A673 (cell line): ENCODE measurements around the gene PIK3C2B. TPM values are rescaled to one million over a fixed set of nuclear protein-coding genes. Genes with fewer than 3 reads are reported as not detected.
A peak's percentile ranks its signal among the peaks of the same experiment; 100 is the strongest.

ENCODE experiments used
- BruUV-seq: library from RNA; stranded (reverse); fragments of 400-500 nt; replicated peaks from 2 replicates; lab custom pipeline; 2021; lab: Mats Ljungman, UMichigan
- CTCF ChIA-PET: fragments of 300-600 bp; sonication (Branson Sonifier 250); formaldehyde crosslinking; loops from one replicate; lab custom pipeline; 2022; ENCODE audit warnings: antibody characterized with exemption; lab: Charles Lee
- POLR2A ChIA-PET: fragments of 300-600 bp; sonication (Branson Sonifier 250); formaldehyde crosslinking; loops from one replicate; lab custom pipeline; 2022; ENCODE audit warnings: antibody characterized with exemption; ENCODE audit not compliant: low non-redundant PET; lab: Charles Lee
- DNase-seq: peaks from one replicate; pipeline ENCODE4 v3.0.0-alpha.2; 2015; ENCODE audit warnings: low spot score
- H3K27ac ChIP-seq: fragments of 200-600 bp; sonication (generic); 2 replicates; pipeline ENCODE4 v1.5.1; 2016; ENCODE audit warnings: mixed run types, low read depth, mild to moderate bottlenecking, mixed read lengths, antibody characterized with exemption, low read length; ENCODE audit not compliant: poor library complexity, severe bottlenecking
- H3K27me3 ChIP-seq: fragments of 200-600 bp; sonication (generic); replicated peaks from 2 replicates; pipeline ENCODE4 v1.6.1; 2017; ENCODE audit warnings: mixed run types, low read depth, mild to moderate bottlenecking, mixed read lengths, antibody characterized with exemption, low read length; ENCODE audit not compliant: insufficient read depth, poor library complexity
- H3K36me3 ChIP-seq: fragments of 200-600 bp; sonication (generic); 2 replicates; pipeline ENCODE4 v1.6.1; 2016; ENCODE audit warnings: mixed run types, mild to moderate bottlenecking, mixed read lengths, antibody characterized with exemption, low read length; ENCODE audit not compliant: insufficient read depth, poor library complexity, severe bottlenecking
- H3K4me1 ChIP-seq: fragments of 200-600 bp; sonication (generic); 2 replicates; pipeline ENCODE4 v1.6.1; 2017; ENCODE audit warnings: mixed run types, mild to moderate bottlenecking, mixed read lengths, antibody characterized with exemption, low read length; ENCODE audit not compliant: insufficient read depth, poor library complexity, severe bottlenecking
- H3K4me3 ChIP-seq: fragments of 200-600 bp; sonication (generic); 2 replicates; pipeline ENCODE4 v1.5.1; 2016; ENCODE audit warnings: low read depth, mixed run types, mild to moderate bottlenecking, mixed read lengths, low read length; ENCODE audit not compliant: poor library complexity, severe bottlenecking
- H3K9me3 ChIP-seq: fragments of 200-600 bp; sonication (generic); 2 replicates; pipeline ENCODE4 v1.6.1; 2016; ENCODE audit warnings: mixed run types, low read depth, mild to moderate bottlenecking, mixed read lengths, antibody characterized with exemption, low read length; ENCODE audit not compliant: poor library complexity, severe bottlenecking
- EZH2 ChIP-seq: fragments of 200-600 bp; sonication (generic); IDR thresholded peaks from 2 replicates; pipeline ENCODE4 v1.6.1; 2017; ENCODE audit warnings: borderline replicate concordance, low read depth, mild to moderate bottlenecking, mixed read lengths, antibody characterized with exemption, low read length; ENCODE audit not compliant: poor library complexity, severe bottlenecking
- intact Hi-C: fragments of 100-400 bp; cut with micrococcal nuclease; formaldehyde crosslinking; loops from one replicate; pipeline ENCODE4 v1.10.0; 2022; ENCODE audit not compliant: unreplicated experiment
- total RNA-seq: library from RNA; stranded (reverse); gene quantifications from 2 replicates; pipeline ENCODE4 v1.2.3, GENCODE V29; 2021
- TF ChIP-seq, protein P1 (sequence below): fragments of 300-800, 200-600 bp; sonication (generic); conservative IDR thresholded peaks from 2 replicates; pipeline ENCODE4 v1.5.1; 2017; ENCODE audit warnings: low read depth, mild to moderate bottlenecking, antibody characterized with exemption, low read length, moderate library complexity, mixed read lengths

The PIK3C2B gene
- total RNA-seq, 1 experiment from 2014 or later: 18.0 TPM

DNA sequence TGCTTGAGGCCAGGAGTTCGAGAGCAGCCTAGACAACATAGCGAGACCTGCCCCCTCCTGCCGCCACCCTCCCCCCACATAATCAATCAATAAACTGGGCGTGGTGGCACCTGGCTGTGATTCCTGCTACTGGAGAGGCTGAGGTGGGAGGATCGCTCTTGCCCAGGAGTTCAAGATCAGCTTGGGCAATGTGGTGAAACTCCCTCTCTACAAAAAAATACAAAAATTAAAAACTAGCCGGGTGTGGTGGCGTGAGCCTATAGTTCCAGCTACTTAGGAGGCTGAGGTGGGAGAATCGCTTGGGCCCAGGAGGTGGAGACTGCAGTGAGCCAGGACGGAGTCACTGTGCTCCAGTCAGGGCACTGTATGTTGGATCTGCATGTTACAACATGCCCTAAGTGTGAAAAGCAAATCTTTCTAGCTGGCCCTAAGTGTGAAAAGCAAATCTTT, 14.6 kb upstream of the PIK3C2B start:
- TF ChIP-seq, protein P1, sequence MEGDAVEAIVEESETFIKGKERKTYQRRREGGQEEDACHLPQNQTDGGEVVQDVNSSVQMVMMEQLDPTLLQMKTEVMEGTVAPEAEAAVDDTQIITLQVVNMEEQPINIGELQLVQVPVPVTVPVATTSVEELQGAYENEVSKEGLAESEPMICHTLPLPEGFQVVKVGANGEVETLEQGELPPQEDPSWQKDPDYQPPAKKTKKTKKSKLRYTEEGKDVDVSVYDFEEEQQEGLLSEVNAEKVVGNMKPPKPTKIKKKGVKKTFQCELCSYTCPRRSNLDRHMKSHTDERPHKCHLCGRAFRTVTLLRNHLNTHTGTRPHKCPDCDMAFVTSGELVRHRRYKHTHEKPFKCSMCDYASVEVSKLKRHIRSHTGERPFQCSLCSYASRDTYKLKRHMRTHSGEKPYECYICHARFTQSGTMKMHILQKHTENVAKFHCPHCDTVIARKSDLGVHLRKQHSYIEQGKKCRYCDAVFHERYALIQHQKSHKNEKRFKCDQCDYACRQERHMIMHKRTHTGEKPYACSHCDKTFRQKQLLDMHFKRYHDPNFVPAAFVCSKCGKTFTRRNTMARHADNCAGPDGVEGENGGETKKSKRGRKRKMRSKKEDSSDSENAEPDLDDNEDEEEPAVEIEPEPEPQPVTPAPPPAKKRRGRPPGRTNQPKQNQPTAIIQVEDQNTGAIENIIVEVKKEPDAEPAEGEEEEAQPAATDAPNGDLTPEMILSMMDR: no peak
- TF ChIP-seq EZH2: no peak
- ChIA-PET POLR2A (no interaction called here), CTCF (interaction anchor here (0.6 kb wide), 1 partner anchor 309 kb away, joined by 3 read pairs; no protein-coding TSS in a partner anchor)
- intact Hi-C loops: loop anchor here (5.0 kb wide), 1 partner anchor 647 kb away; the partner anchor contains the start of gene SNRPE
- Histone ChIP-seq H3K36me3 (no peaks in the 10 kb centered on the region), H3K9me3 (no peaks in the 10 kb centered on the region), H3K27ac (no peak overlapping the region), H3K4me3 (no peak overlapping the region), H3K4me1 (peaks cover 15% of the 10 kb centered on the region), H3K27me3 (peaks cover 4% of the 10 kb centered on the region)
- no peak for DNase-seq
- no TSS peak for BruUV-seq

DNA sequence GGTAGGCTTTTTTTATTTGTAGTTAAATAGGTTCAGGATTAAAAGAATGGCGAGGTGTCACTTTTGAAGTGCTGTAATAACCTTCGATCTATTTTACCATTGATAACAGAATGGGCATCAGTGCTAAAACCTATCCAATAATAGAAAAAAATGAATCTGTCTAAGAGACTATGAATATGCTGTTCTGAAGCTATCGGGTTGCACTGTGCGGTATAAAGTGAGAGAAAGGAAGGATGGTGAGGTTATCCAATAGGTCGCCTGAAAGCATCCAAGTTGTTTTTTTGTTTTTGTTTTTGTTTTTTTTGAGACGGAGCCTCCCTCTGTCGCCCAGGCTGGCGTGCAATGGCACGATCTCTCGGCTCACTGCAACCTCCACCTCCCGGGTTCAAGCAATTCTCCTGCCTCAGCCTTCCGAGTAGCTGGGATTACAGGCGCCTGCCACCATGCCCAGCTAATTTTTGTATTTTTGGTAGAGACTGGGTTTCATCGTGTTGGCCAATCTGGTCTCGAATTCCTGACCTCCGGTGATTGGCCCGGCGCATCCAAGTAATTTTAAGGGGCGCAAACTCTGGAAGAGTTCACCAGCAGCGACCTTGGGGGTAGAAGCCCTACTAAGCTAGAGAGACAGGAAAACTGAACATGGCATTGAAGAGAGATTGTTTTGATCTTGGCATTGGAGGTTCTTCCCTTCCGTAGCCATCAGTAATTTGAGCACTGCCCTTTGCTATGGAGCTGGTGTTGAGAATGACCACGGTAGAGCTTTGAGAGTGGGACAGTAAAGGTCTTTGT, 12.9 kb upstream of the PIK3C2B start:
- intact Hi-C loops: loop anchor here (5.0 kb wide), 1 partner anchor 645 kb away; the partner anchor contains the start of gene SNRPE
- BruUV-seq: TSS peak; percentile 98
- TF ChIP-seq, protein P1: no peak
- TF ChIP-seq EZH2: no peak

DNA sequence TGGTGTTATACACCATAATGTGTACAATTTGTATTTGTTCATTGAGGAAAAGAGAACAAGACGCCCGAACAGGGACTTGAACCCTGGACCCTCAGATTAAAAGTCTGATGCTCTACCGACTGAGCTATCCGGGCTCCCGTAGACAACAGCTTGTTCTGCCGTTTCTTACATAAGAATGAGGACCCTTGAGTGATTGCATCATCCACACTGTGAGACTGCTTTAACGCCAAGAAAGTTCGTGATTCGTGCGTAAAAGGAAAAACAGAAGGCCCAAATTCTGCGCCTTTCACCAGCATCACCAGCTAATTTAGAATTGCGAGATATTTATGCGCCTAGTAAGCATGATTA, 12.3 kb upstream of the PIK3C2B start:
- intact Hi-C loops: loop anchor here (5.0 kb wide), 1 partner anchor 645 kb away; the partner anchor contains the start of gene SNRPE
- Histone ChIP-seq H3K9me3 (no peaks in the 10 kb centered on the region), H3K36me3 (no peaks in the 10 kb centered on the region), H3K27me3 (peaks cover 4% of the 10 kb centered on the region), H3K4me3 (peak overlapping the region; percentile 59), H3K4me1 (peaks cover 24% of the 10 kb centered on the region), H3K27ac (peak overlapping the region; percentile 97)
- peak; percentile 95 for DNase-seq
- TF ChIP-seq, protein P1: no peak
- no peak for TF ChIP-seq EZH2
- ChIA-PET CTCF (interaction anchor here (0.6 to 1.6 kb wide), 3 partner anchors 61 to 96 kb away, joined by 3 to 13 read pairs (median 4); no protein-coding TSS in a partner anchor), POLR2A (no interaction called here)
- BruUV-seq: no TSS peak

More for the DNA sequence above, 12.9 kb upstream of the PIK3C2B start:
- DNase-seq: peak; percentile 89
- peak overlapping the region; percentile 97 for H3K27ac ChIP-seq
- H3K27me3 ChIP-seq: peaks cover 4% of the 10 kb centered on the region
- peaks cover 24% of the 10 kb centered on the region for H3K4me1 ChIP-seq
- ChIA-PET CTCF (interaction anchor here (1.1 to 1.6 kb wide), 3 partner anchors 62 to 299 kb away, joined by 3 to 13 read pairs (median 5); no protein-coding TSS in a partner anchor), POLR2A (interaction anchor here (0.7 to 0.8 kb wide), 2 partner anchors 8 to 985 kb away, joined by 3 to 5 read pairs; partner anchors contain the start of gene MDM4)
- peak overlapping the region; percentile 59 for H3K4me3 ChIP-seq
- no peaks in the 10 kb centered on the region for H3K36me3 ChIP-seq
- no peaks in the 10 kb centered on the region for H3K9me3 ChIP-seq
